BLaER1 (cell line): ENCODE data around the gene TAAR9.

Source experiments
- H3K27ac ChIP-seq: shearing (Covaris generic); formaldehyde crosslinking; 2 replicates; pipeline ENCODE4 v1.8.1; 2022
- H3K27me3 ChIP-seq: shearing (Covaris generic); formaldehyde crosslinking; 2 replicates; pipeline ENCODE4 v1.8.1; 2022
- H3K36me3 ChIP-seq: shearing (Covaris generic); formaldehyde crosslinking; 2 replicates; pipeline ENCODE4 v1.8.1; 2022
- H3K4me1 ChIP-seq: shearing (Covaris generic); formaldehyde crosslinking; 2 replicates; pipeline ENCODE4 v1.8.1; 2022
- H3K4me2 ChIP-seq: shearing (Covaris generic); formaldehyde crosslinking; 2 replicates; pipeline ENCODE4 v1.8.1; 2022
- H3K4me3 ChIP-seq: shearing (Covaris generic); formaldehyde crosslinking; 2 replicates; pipeline ENCODE4 v1.8.1; 2022
- H3K9ac ChIP-seq: shearing (Covaris generic); formaldehyde crosslinking; 2 replicates; pipeline ENCODE4 v1.8.1; 2022
- H3K9me3 ChIP-seq: shearing (Covaris generic); formaldehyde crosslinking; 2 replicates; pipeline ENCODE4 v1.8.1; 2022
- H4K20me1 ChIP-seq: shearing (Covaris generic); formaldehyde crosslinking; 2 replicates; pipeline ENCODE4 v1.8.1; 2022
- Cebpa-rat ChIP-seq: shearing (Covaris generic); IDR thresholded peaks from 2 replicates; pipeline ENCODE4 v1.8.1; 2022

The TAAR9 gene

DNA sequence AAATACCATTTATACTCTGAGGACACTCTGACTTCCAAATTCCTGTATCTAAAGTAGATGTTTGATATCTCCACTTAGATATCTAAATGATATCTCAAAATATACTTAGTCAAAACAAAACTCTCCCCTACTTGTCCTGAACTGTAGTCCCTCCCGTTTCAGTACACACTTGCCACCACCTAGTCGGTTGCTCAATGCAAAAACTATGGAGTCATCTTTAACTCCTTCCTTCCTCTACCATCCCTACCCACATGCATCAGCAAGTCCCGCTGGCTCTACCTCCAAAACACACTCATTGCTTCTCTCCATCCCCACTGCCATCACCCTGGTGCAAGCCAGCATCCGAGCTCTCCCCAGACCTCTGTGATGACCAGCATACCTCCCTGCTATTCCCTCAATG is 38.3 kb upstream of the TAAR9 start:
- Histone ChIP-seq H3K4me1 (peaks cover 20% of the 10 kb centered on the region), H3K9me3 (no peaks in the 10 kb centered on the region), H3K36me3 (peaks cover 55% of the 10 kb centered on the region), H3K4me2 (no peak overlapping the region), H4K20me1 (peaks cover 23% of the 10 kb centered on the region), H3K4me3 (no peak overlapping the region), H3K9ac (no peak overlapping the region), H3K27ac (no peak overlapping the region), H3K27me3 (no peaks in the 10 kb centered on the region)
- TF ChIP-seq Cebpa-rat = no peak

DNA sequence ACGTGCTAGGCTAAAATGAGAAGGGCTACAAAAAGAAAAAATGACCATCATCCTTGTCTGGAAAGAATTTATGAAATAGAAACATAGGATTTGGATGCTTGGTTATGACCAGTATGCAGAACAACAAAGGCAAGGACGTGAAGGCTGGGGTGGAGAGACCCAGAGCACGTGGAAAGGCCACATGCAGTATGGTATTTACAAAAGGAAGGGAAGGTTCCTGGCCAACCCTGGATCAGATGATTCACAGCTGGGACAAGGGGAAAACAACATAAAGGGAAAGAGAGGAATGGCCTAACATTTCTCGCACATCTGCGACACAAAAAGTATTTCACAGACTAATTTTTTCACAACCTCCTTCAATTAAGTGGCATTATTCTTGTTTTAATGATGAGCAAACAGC is 33.3 kb upstream of the TAAR9 start:
- no peaks in the 10 kb centered on the region for H3K9me3 ChIP-seq
- no peak overlapping the region for H3K4me3 ChIP-seq
- H3K9ac ChIP-seq = no peak overlapping the region
- no peak overlapping the region for H3K4me2 ChIP-seq
- H3K36me3 ChIP-seq = peaks cover 51% of the 10 kb centered on the region
- H3K27me3 ChIP-seq = no peaks in the 10 kb centered on the region
- no peak overlapping the region for H3K27ac ChIP-seq
- H3K4me1 ChIP-seq = no peaks in the 10 kb centered on the region
- peaks cover 31% of the 10 kb centered on the region for H4K20me1 ChIP-seq
- TF ChIP-seq Cebpa-rat = no peak

DNA sequence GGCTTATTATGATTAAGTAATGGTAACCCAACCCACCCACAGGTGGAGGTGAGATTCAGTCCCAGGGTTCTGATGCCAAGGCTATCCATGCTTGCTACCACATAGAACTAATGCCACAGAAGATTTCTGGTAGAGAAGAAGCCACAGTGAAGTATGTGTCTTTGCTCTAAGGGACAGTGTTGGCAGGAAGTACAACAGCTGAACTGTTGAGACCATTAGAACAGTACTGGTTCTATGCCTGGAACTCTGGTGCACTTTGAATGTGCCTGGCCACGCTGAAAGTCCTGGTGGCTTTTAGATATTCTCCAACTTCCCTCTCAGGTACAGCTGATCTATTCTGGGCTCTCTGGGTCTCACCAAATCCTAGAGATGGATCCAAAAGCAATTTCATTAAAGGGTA is 32.9 kb upstream of the TAAR9 start:
- TF ChIP-seq Cebpa-rat = no peak
- no peaks in the 10 kb centered on the region for H3K27me3 ChIP-seq
- H3K9ac ChIP-seq = no peak overlapping the region
- H4K20me1 ChIP-seq = peaks cover 32% of the 10 kb centered on the region
- no peak overlapping the region for H3K27ac ChIP-seq
- peaks cover 47% of the 10 kb centered on the region for H3K36me3 ChIP-seq
- no peaks in the 10 kb centered on the region for H3K4me1 ChIP-seq
- H3K4me2 ChIP-seq = no peak overlapping the region
- no peaks in the 10 kb centered on the region for H3K9me3 ChIP-seq
- H3K4me3 ChIP-seq = no peak overlapping the region

DNA sequence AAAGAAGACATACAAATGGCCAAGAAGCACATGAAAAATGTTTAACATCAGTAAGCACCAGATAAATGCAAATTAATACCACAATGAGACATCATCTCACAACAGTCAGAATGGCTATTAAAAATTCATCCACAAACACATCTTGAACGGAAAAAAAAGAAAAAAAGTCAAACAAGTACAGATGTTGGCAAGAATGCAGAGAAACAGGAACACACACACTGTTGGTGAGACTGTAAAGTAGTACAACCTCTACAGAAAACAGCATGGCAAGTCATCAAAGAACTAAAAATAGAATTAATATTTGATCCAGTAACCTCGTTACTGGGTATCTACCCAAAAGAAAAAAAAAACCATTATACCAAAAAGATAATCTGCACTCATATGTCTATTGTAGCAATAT is 31.6 kb upstream of the TAAR9 start:
- Histone ChIP-seq H3K9me3 (no peaks in the 10 kb centered on the region), H3K4me1 (peaks cover 12% of the 10 kb centered on the region), H3K4me3 (no peak overlapping the region), H3K9ac (no peak overlapping the region), H3K36me3 (peaks cover 36% of the 10 kb centered on the region), H3K27me3 (no peaks in the 10 kb centered on the region), H4K20me1 (peaks cover 45% of the 10 kb centered on the region), H3K4me2 (no peak overlapping the region), H3K27ac (no peak overlapping the region)
- TF ChIP-seq Cebpa-rat = no peak

DNA sequence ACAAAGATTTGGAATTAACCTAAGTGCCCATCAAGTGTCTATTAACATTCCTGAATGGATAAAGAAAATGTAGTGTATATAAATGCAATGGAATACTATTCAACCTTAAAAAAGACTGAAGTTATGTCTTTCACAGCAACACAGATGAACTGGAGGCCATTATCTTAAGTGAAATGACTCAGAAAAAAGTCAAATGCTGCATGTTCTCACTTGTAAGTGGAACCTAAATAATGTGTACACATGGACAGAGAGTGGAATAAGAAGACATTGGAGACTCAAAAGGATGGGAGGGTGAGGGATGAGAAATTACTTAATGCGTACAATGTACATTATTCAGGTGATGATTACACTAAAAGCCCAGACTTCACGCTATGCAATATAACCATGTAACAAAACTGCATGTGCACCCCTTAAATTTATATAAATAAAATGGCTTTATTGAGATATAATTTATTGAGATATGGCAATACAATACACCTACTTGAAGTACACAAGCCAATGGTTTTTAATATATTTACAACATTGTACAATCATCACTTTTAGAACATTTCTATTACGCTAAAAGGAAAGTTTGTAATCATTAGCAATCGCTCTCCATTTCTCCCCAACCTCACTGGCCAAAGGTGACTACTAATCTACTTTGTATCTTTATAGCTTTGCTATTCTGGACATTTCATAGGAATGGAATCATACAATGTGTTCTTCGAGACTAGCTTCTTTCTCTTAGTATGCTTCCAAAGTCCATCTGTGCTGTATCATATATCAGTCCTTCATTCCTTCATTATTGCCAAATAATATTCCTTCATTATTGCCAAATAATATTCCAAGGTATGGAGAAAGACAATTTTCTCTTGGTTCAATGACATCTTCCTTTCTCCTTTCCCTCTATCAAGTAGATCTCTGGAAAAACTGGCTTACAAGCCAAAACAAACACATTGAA is 30.9 kb upstream of the TAAR9 start:
- Histone ChIP-seq H3K4me3 (no peak overlapping the region), H4K20me1 (peaks cover 46% of the 10 kb centered on the region), H3K4me2 (no peak overlapping the region), H3K27me3 (no peaks in the 10 kb centered on the region), H3K9ac (no peak overlapping the region), H3K9me3 (no peaks in the 10 kb centered on the region), H3K4me1 (peaks cover 19% of the 10 kb centered on the region), H3K36me3 (peaks cover 29% of the 10 kb centered on the region), H3K27ac (no peak overlapping the region)
- no peak for TF ChIP-seq Cebpa-rat

DNA sequence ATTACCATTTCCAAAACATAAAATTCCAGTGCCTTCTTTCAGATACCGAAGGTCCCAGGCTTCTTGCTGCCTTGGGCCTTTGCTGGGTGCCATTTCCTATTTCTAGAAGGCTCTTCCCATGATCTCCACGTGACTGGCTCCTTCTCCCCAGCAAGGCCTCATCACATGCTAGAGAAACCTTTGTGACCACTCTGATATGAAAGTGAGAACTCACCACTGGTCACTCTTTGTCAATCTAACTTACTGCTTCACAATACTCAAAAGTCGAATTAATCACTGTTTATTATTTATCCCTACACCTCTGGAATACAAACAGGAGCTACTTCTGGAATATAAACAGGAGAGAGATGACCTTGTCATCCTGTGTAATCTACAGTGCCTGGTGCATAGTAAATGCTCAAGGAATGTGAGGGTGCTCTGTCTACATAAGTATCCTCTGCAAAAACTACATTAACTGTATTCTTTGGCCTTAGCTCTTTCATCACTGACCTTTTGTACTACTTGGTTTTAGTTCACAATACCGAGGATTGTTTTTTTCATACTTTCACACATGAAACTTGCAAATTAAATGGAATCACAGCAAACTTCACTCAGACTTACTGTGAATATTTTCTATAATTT is 26.8 kb upstream of the TAAR9 start:
- peaks cover 16% of the 10 kb centered on the region for H3K36me3 ChIP-seq
- TF ChIP-seq Cebpa-rat = no peak
- peaks cover 15% of the 10 kb centered on the region for H4K20me1 ChIP-seq
- peaks cover 29% of the 10 kb centered on the region for H3K4me1 ChIP-seq
- H3K27ac ChIP-seq = no peak overlapping the region
- no peaks in the 10 kb centered on the region for H3K9me3 ChIP-seq
- no peaks in the 10 kb centered on the region for H3K27me3 ChIP-seq
- 0 out of 2 replicates have a peak overlapping the region, but pooled peaks have one; percentile 42 for H3K9ac ChIP-seq
- peak overlapping the region; percentile 82 for H3K4me2 ChIP-seq
- peak overlapping the region; percentile 78; the same call in 1 of the 2 replicates for H3K4me3 ChIP-seq

DNA sequence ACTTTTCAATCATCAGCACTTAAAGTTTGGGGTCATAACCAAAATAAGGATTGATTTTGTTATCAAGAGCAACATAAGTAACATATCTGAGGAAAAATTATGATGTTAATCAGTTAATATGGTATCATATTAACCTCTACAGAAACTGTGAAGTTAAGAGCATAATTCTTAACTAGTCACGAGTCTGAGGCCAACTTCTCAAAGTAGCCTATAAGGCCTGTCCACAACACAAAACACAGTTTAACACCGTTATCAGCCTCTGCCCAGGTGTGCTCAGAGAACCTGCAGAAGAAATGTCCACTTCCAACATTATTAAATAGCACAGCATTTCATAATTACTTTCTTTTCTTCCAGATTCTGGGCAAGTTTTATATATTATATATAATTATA is 26.3 kb upstream of the TAAR9 start:
- H4K20me1 ChIP-seq = peaks cover 15% of the 10 kb centered on the region
- H3K27me3 ChIP-seq = no peaks in the 10 kb centered on the region
- peaks cover 16% of the 10 kb centered on the region for H3K36me3 ChIP-seq
- peak overlapping the region; percentile 78 for H3K4me3 ChIP-seq
- H3K4me1 ChIP-seq = peaks cover 29% of the 10 kb centered on the region
- H3K4me2 ChIP-seq = peak overlapping the region; percentile 82
- H3K9me3 ChIP-seq = no peaks in the 10 kb centered on the region
- no peak for TF ChIP-seq Cebpa-rat
- 0 out of 2 replicates have a peak overlapping the region, but pooled peaks have one; percentile 71 for H3K27ac ChIP-seq
- peak overlapping the region; percentile 42 for H3K9ac ChIP-seq

DNA sequence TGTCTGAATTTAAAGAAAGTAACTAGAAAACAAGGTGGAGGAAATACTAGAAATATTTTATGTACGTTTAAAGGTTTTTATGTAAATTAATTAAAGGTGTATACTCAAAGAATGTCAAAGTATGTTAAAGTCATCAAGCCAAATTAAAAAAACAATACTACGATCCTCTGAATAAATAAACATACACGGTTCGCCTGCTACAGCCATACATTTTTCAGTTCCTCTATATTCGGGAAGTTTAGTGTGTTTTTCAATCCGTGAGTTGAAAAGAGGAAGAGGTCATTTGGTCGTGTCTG is 25.8 kb upstream of the TAAR9 start:
- peaks cover 15% of the 10 kb centered on the region for H4K20me1 ChIP-seq
- H3K27ac ChIP-seq = peak overlapping the region; percentile 71
- TF ChIP-seq Cebpa-rat = no peak

DNA sequence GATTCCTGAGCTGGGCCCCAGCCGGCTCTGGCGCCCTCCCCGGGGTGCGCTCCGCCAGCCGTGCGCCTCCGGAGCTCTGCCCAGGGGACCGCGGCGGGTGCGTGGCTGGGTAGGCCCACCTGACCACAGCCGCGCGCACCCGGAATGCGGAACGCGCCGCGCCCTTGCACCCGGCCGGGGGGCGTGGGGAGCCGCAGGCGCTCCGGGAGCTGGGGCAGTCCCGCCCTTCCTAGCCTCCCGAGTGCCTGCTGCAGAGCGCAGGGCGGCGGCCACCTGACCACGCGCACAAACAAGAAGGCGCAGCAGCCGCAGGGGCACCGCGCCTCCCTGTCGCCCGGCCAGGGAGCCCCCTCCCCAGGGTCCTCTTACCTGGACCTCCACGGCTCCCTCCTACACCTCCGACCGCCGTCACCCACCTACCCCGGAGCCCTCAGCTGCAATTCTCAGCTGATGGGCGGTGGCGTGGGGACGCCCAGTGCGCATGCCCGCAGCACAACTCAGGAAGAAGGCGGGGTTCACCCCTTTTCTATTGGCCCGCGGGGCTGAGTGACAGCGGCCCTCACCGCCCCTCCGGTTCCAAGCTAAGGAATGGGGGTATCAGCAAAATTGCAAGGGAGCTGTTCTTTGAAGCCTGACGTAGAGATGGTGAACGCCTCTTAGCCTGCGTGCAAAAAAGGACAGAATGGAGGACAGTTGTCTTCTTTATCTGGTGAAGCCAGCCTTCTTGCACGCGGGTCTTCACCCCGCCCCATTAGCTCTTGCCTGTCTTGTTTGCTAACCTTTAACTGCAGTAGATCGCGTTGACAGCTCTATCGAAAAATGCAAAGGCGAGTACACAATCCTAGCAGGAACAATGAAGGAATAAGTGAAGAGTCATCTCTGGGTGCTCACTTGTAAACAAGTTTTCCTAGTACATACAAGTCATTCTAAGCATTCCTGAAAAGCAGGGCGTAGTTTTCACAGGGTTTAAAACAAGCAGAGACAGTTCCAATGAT is 25.1 kb upstream of the TAAR9 start, which contains the start of gene STX7:
TSS of gene STX7 (minus strand) at position 479 of the 995 bp plus-strand sequence. CDS start 9,586 bp downstream, outside the sequence.
- Histone ChIP-seq H3K4me3 (peak within 1 kb of the TSS; percentile 78), H4K20me1 (peaks cover 15% of the 10 kb centered on the region), H3K36me3 (peaks cover 9% of the 10 kb centered on the region), H3K4me2 (peak within 1 kb of the TSS; percentile 82), H3K4me1 (peaks cover 29% of the 10 kb centered on the region), H3K27ac (peak within 1 kb of the TSS; percentile 71), H3K9me3 (no peaks in the 10 kb centered on the region), H3K9ac (peak within 1 kb of the TSS; percentile 74), H3K27me3 (no peaks in the 10 kb centered on the region)
- no peak for TF ChIP-seq Cebpa-rat

More for the DNA sequence above, 25.8 kb upstream of the TAAR9 start:
- Histone ChIP-seq H3K9ac (peak overlapping the region; percentile 74), H3K36me3 (peaks cover 15% of the 10 kb centered on the region), H3K27me3 (no peaks in the 10 kb centered on the region), H3K4me2 (peak overlapping the region; percentile 82), H3K4me3 (peak overlapping the region; percentile 78), H3K4me1 (peaks cover 29% of the 10 kb centered on the region), H3K9me3 (no peaks in the 10 kb centered on the region)
